ENCODE results near the gene ATPAF2.

Gene ATPAF2

GRCh38 chr17:18071751-18072150 is 32.8 kb upstream of the ATPAF2 start:
- TF ChIP-seq CTCF (IDR thresholded peaks at IDR 0.05; ENCODE audit: borderline replicate concordance, insufficient read depth, low read depth, low read length) = no peak
- no peak overlapping the region for H3K4me3 ChIP-seq (ENCODE audit: low read depth, low read length)

- no peak for TF ChIP-seq CTCF (IDR thresholded peaks at IDR 0.05; ENCODE audit: borderline replicate concordance, insufficient read depth, low read depth, low read length)
- no peak overlapping the region for H3K4me3 ChIP-seq (ENCODE audit: low read depth, low read length)
Measured at GRCh38 chr17:18070861-18071340, 31.9 kb upstream of the ATPAF2 start.

- TF ChIP-seq CTCF (IDR thresholded peaks at IDR 0.05; ENCODE audit: borderline replicate concordance, insufficient read depth, low read depth, low read length) = no peak
- no peak overlapping the region for H3K4me3 ChIP-seq (ENCODE audit: low read depth, low read length)
Measured at GRCh38 chr17:18069101-18069500, 30.1 kb upstream of the ATPAF2 start.

GRCh38 chr17:18066866-18067265 is 27.9 kb upstream of the ATPAF2 start:
- no peak for TF ChIP-seq CTCF (IDR thresholded peaks at IDR 0.05; ENCODE audit: borderline replicate concordance, insufficient read depth, low read depth, low read length)
- no peak overlapping the region for H3K4me3 ChIP-seq (ENCODE audit: low read depth, low read length)

- TF ChIP-seq CTCF (IDR thresholded peaks at IDR 0.05; ENCODE audit: borderline replicate concordance, insufficient read depth, low read depth, low read length) = no peak
- no peak overlapping the region for H3K4me3 ChIP-seq (ENCODE audit: low read depth, low read length)
Measured at GRCh38 chr17:18065546-18065945, 26.6 kb upstream of the ATPAF2 start.

GRCh38 chr17:18064053-18064452 is 25.1 kb upstream of the ATPAF2 start:
- H3K4me3 ChIP-seq (ENCODE audit: low read depth, low read length) = no peak overlapping the region
- no peak for TF ChIP-seq CTCF (IDR thresholded peaks at IDR 0.05; ENCODE audit: borderline replicate concordance, insufficient read depth, low read depth, low read length)

GRCh38 chr17:18059283-18059682 is 20.3 kb upstream of the ATPAF2 start:
- no peak for TF ChIP-seq CTCF (IDR thresholded peaks at IDR 0.05; ENCODE audit: borderline replicate concordance, insufficient read depth, low read depth, low read length)

More at GRCh38 chr17:18059283-18059682, 20.3 kb upstream of the ATPAF2 start:
- no peak overlapping the region for H3K4me3 ChIP-seq (ENCODE audit: low read depth, low read length)

All from GM12875 (cell line).